GM12878 (cell line): ENCODE results near the gene KRT4. TPM values are rescaled to one million over a fixed set of nuclear protein-coding genes. Genes with fewer than 3 reads are reported as not detected.

Source experiments
- ATAC-seq: fragments of 200-7000 bp; cut with Tn5 transposase; 3 replicates; pipeline ENCODE4 v1.9.1; 2020; ENCODE audit warnings: mild to moderate bottlenecking, moderate library complexity
- BruUV-seq: library from RNA; stranded (reverse); fragments of 400-500 nt; replicated peaks from 2 replicates; lab custom pipeline; 2021; lab: Mats Ljungman, UMichigan
- CTCF ChIA-PET: fragments of 300-600 bp; sonication (Branson Sonifier 250); formaldehyde crosslinking; extraction: SDS; loops from one replicate; lab custom pipeline; 2021; ENCODE audit warnings: inconsistent platforms; lab: Yijun Ruan, JAX
- POLR2A ChIA-PET: fragments of 350-600 bp; formaldehyde crosslinking; extraction: SDS; loops from one replicate; lab custom pipeline; 2021; ENCODE audit warnings: inconsistent platforms; lab: Charles Lee
- RAD21 ChIA-PET: fragments of 300-600 bp; sonication (Branson Sonifier 250); formaldehyde crosslinking; loops from one replicate; lab custom pipeline; 2023; ENCODE audit warnings: antibody characterized with exemption; ENCODE audit not compliant: unreplicated experiment; lab: Charles Lee
- SMC1A ChIA-PET: fragments of 300-600 bp; sonication (Branson Sonifier 250); formaldehyde crosslinking; loops from one replicate; lab custom pipeline; 2023; ENCODE audit not compliant: unreplicated experiment, uncharacterized antibody; lab: Charles Lee
- DNase-seq: peaks from one replicate; pipeline ENCODE4 v3.0.0-alpha.2; 2011; ENCODE audit warnings: low read depth, low spot score
- FAIRE-seq: peaks from 3 replicates; lab custom pipeline; 2011; peaks lifted over from hg19 to GRCh38; lab: Jason Lieb, UNC
- H2AFZ ChIP-seq: 2 replicates; pipeline ENCODE4 v1.6.0; 2011; ENCODE audit warnings: low read depth, low read length, control low read depth; ENCODE audit not compliant: control insufficient read depth
- H3K27ac ChIP-seq: 2 replicates; pipeline ENCODE4 v1.5.1; 2011; ENCODE audit warnings: control low read depth; ENCODE audit not compliant: control insufficient read depth, insufficient read depth
- H3K27me3 ChIP-seq, 2 experiments: replicated peaks in 1 of 2; 2 replicates each; pipeline versions ENCODE4 v1.6.0 to v1.6.1; 2011; ENCODE audit warnings: low read length in 1 of 2; ENCODE audit not compliant: control insufficient read depth in 2 of 2, insufficient read depth in 2 of 2
- H3K36me3 ChIP-seq, 2 experiments: 2 replicates each; pipeline ENCODE4 v1.5.1; 2011; ENCODE audit warnings: low read length in 1 of 2; ENCODE audit not compliant: control insufficient read depth in 2 of 2, insufficient read depth in 2 of 2
- H3K4me1 ChIP-seq: 2 replicates; pipeline ENCODE4 v1.6.1; 2011; ENCODE audit warnings: mild to moderate bottlenecking, low read length, moderate library complexity, mixed read lengths; ENCODE audit not compliant: control insufficient read depth, insufficient read depth
- H3K4me2 ChIP-seq: 2 replicates; pipeline ENCODE4 v1.6.0; 2011; ENCODE audit warnings: control low read depth; ENCODE audit not compliant: control insufficient read depth, insufficient read depth
- H3K4me3 ChIP-seq: fragments of 200-600 bp; sonication (generic); 2 replicates; pipeline ENCODE4 v1.5.1; 2016
- H3K79me2 ChIP-seq: 2 replicates; pipeline ENCODE4 v1.6.0; 2011; ENCODE audit warnings: low read length; ENCODE audit not compliant: control insufficient read depth, insufficient read depth
- H3K9ac ChIP-seq: 2 replicates; pipeline ENCODE4 v1.8.0; 2011; ENCODE audit warnings: low read length, control low read depth, mixed read lengths; ENCODE audit not compliant: control insufficient read depth, insufficient read depth
- H3K9me3 ChIP-seq: replicated peaks from 3 replicates; pipeline ENCODE4 v1.5.1; 2011; ENCODE audit warnings: mild to moderate bottlenecking, low read length; ENCODE audit not compliant: control insufficient read depth, insufficient read depth
- H4K20me1 ChIP-seq: 2 replicates; pipeline ENCODE4 v1.6.0; 2011; ENCODE audit not compliant: control insufficient read depth, insufficient read depth
- BCL11A ChIP-seq: IDR thresholded peaks from 2 replicates; pipeline ENCODE4 v1.6.1; 2011; ENCODE audit warnings: low read depth, low read length
- BCL3 ChIP-seq: IDR thresholded peaks from 2 replicates; pipeline ENCODE4 v1.6.1; 2011; ENCODE audit warnings: borderline replicate concordance, low read depth, mild to moderate bottlenecking, moderate library complexity, low read length; ENCODE audit not compliant: insufficient read depth, poor library complexity, severe bottlenecking
- CEBPB ChIP-seq, 2 experiments: fragments of 150-350 bp in 1 of 2; IDR thresholded peaks; 2 replicates each; pipeline ENCODE4 v1.6.1; 2012 to 2014; ENCODE audit warnings: low read depth in 2 of 2, low read length in 2 of 2, borderline replicate concordance in 1 of 2, inconsistent platforms in 1 of 2
- CHD2 ChIP-seq: IDR thresholded peaks from 2 replicates; pipeline ENCODE4 v1.6.1; 2011; ENCODE audit warnings: low read depth, low read length, improper control_type of control experiment, borderline replicate concordance
- CHD4 ChIP-seq: fragments of 200-600 bp; sonication (generic); IDR thresholded peaks from 2 replicates; pipeline ENCODE4 v1.6.1; 2016; ENCODE audit warnings: mild to moderate bottlenecking
- CREB1 ChIP-seq: IDR thresholded peaks from 2 replicates; pipeline ENCODE4 v1.6.1; 2012; ENCODE audit warnings: low read depth, mild to moderate bottlenecking, inconsistent platforms
- DPF2 ChIP-seq: fragments of 450-650 bp; IDR thresholded peaks from 2 replicates; pipeline ENCODE4 v1.6.1; 2017; ENCODE audit warnings: mild to moderate bottlenecking
- EGR1 ChIP-seq, 2 experiments: IDR thresholded peaks; 1 replicate in 1 of 2; 2 replicates in 1 of 2; pipeline ENCODE4 v1.6.1; 2011 to 2012; ENCODE audit warnings: low read depth in 2 of 2, low read length in 2 of 2, borderline replicate concordance in 1 of 2, mild to moderate bottlenecking in 1 of 2, moderate library complexity in 1 of 2
- HCFC1 ChIP-seq: fragments of 150-350 bp; IDR thresholded peaks from 2 replicates; pipeline ENCODE4 v1.6.1; 2014; ENCODE audit warnings: low read length
- HDAC2 ChIP-seq: fragments of 200-600 bp; sonication (generic); IDR thresholded peaks from 2 replicates; pipeline ENCODE4 v1.6.1; 2017
- MYC ChIP-seq: IDR thresholded peaks from 2 replicates; pipeline ENCODE4 v1.6.1; 2011; ENCODE audit warnings: mild to moderate bottlenecking, low read length, moderate library complexity, inconsistent platforms; ENCODE audit not compliant: insufficient read depth, insufficient replicate concordance, insufficient read length, severe bottlenecking
- NFYA ChIP-seq: IDR thresholded peaks from 2 replicates; pipeline ENCODE4 v1.6.1; 2011; ENCODE audit warnings: low read depth, mild to moderate bottlenecking, low read length, improper control_type of control experiment, borderline replicate concordance
- NR2C1 ChIP-seq: fragments of 450-650 bp; IDR thresholded peaks from 2 replicates; pipeline ENCODE4 v1.6.1; 2017; ENCODE audit warnings: antibody characterized with exemption, mild to moderate bottlenecking, moderate library complexity
- POLR2AphosphoS5 ChIP-seq: IDR thresholded peaks from 2 replicates; pipeline ENCODE4 v1.6.1; 2011; ENCODE audit warnings: mild to moderate bottlenecking, low read length, inconsistent platforms
- SIN3A ChIP-seq: IDR thresholded peaks from 2 replicates; pipeline ENCODE4 v1.6.1; 2012; ENCODE audit warnings: low read depth, low read length, improper control_type of control experiment
- SUPT20H ChIP-seq: IDR thresholded peaks from 2 replicates; pipeline ENCODE4 v1.6.1; 2011; ENCODE audit warnings: low read depth, mild to moderate bottlenecking, low read length, moderate library complexity, borderline replicate concordance; ENCODE audit not compliant: control insufficient read depth
- USF2 ChIP-seq: IDR thresholded peaks from 2 replicates; pipeline ENCODE4 v1.6.1; 2011; ENCODE audit warnings: low read depth, low read length, improper control_type of control experiment, borderline replicate concordance
- WGBS: methylation state at CpG from one replicate; pipeline ENCODE4 v1.1.6; 2016; ENCODE audit warnings: low lambda C conversion rate; ENCODE audit not compliant: insufficient replicate concordance, insufficient coverage; ENCODE audit errors: missing lambda C conversion rate; 5-methylcytosine and 5-hydroxymethylcytosine counted together
- in situ Hi-C: fragments of 300-500 bp; cut with MboI; formaldehyde crosslinking; loops from 9 replicates; pipeline ENCODE4 v1.14.3; 2018; ENCODE audit warnings: mixed read lengths
- intact Hi-C: fragments of 100-400 bp; cut with micrococcal nuclease; formaldehyde crosslinking; loops from one replicate; pipeline ENCODE4 v1.14.2; 2022; ENCODE audit not compliant: unreplicated experiment
- polyA plus RNA-seq, 11 experiments: library from polyadenylated mRNA; depleted of rRNA in 4 of 11; unstranded in 6 of 11; stranded (reverse) in 5 of 11; fragments of >200 nt; fragmentation: Nextera tagmentation in 4 of 11; fragmentation: Illumina TruSeq in 1 of 11; extraction: Ambion mirVana in 4 of 11; extraction: Trizol in 1 of 11; gene quantifications; 1 replicate in 1 of 11; 2 replicates in 10 of 11; pipeline versions ENCODE4 v1.2.1 to v1.2.3, GENCODE V29; 2011 to 2016; ENCODE audit warnings: inconsistent platforms in 2 of 11, missing spikeins in 2 of 11, low read depth in 1 of 11
- total RNA-seq, 4 experiments: library from RNA; depleted of rRNA in 3 of 4; stranded (reverse); fragments of >200 nt in 3 of 4; fragmentation: Illumina TruSeq in 1 of 4; extraction: Trizol in 1 of 4; gene quantifications; 2 replicates each; pipeline versions ENCODE4 v1.2.1 to v1.2.3, GENCODE V29; 2013 to 2021

The KRT4 gene
- total and polyA plus RNA-seq, 10 of the 15 experiments (the other 5 are each of a cell fraction or from before 2014, with no cell fraction given) = not detected

DNA sequence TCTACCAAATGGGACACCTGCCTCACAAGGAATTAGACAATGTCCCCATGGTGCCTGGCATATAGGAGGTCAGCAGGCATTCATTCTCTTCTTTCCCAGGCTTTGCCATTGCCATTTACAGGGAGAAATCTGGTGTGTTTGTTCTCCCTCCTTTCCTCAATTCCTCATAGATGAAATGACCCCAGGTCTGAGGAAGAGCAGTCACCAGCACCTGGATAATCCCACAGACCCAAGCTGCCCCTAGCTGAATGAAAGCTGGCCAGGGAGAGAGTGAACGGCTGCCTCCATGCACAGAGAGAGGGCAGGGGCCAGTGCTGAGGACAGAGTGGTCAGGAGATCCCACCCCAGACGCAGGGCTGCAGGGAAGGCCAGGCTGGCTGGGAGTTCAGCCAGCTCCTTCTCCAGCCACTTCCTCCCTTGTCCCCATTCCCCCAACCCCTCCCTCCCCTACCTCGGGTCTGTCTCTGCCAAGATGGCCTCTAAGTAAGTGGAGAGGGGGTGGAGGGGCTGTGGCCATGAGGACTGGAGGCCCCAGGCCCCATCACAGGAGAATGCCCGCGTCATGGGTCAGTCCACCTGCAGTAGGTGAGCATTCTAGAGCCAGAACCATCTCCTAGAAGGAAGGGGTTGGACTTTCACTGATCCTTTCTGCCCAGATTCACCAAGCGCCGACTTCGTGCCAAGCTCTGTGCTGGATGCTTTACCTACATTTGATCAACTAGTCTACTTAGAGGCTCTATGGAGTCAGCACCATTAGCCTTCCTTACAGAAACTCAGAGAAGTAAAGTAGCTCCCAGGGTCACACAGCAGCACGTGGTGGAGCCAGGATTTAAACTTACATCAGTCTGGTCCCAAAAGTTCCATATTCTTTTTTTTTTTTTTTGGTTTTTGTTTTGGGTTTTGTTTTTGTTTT is 2.0 kb upstream of the KRT4 start:
- ChIA-PET SMC1A (no interaction called here), POLR2A (interaction anchor here (0.7 kb wide), 1 partner anchor 92 kb away, joined by 3 read pairs; no protein-coding TSS in a partner anchor), RAD21 (no interaction called here), CTCF (interaction anchor here (0.6 kb wide), 1 partner anchor 62 kb away, joined by 3 read pairs; no protein-coding TSS in a partner anchor)
- Histone ChIP-seq H3K27ac (no peak overlapping the region), H3K4me2 (no peak overlapping the region), H4K20me1 (no peaks in the 10 kb centered on the region; the same call in 1 of the 2 replicates), H3K79me2 (no peaks in the 10 kb centered on the region), H3K27me3 (peaks cover 0 to 7% of the 10 kb centered on the region in 2 experiments; a peak in 1 of 4 replicates), H3K4me1 (no peaks in the 10 kb centered on the region), H3K9me3 (no peaks in the 10 kb centered on the region), H3K4me3 (no peak overlapping the region), H3K9ac (no peak overlapping the region), H3K36me3 (no peaks in the 10 kb centered on the region), H2AFZ (no peak overlapping the region)
- DNase-seq (no peak), FAIRE-seq (no peak), ATAC-seq (no peak)
- intact Hi-C loops = no loop called here
- 38% methylated on average over 7 of the region's 9 CpGs for WGBS
- BruUV-seq = no TSS peak
- TF ChIP-seq CREB1 (no peak), NR2C1 (no peak), EGR1 (IDR thresholded peaks at IDR 0.05; ENCODE audit: borderline replicate concordance in 1 of 2, low read depth in 2 of 2, low read length in 2 of 2) (no peak), CEBPB (IDR thresholded peaks at IDR 0.05; ENCODE audit: borderline replicate concordance in 1 of 2, low read depth in 2 of 2, low read length in 2 of 2) (no peak), CHD4 (no peak), BCL11A (no peak), CHD2 (no peak), USF2 (no peak), POLR2AphosphoS5 (no peak), SUPT20H (no peak), NFYA (no peak), HCFC1 (no peak), MYC (no peak), HDAC2 (no peak), SIN3A (no peak), BCL3 (no peak), DPF2 (no peak)
- in situ Hi-C loops = no loop called here
